Measurements from ENCODE around the gene DPPA4. TPM values are rescaled to one million over a fixed set of nuclear protein-coding genes. Genes with fewer than 3 reads are reported as not detected.

Gene DPPA4
- total RNA-seq, 1 donor from 2014 or later = 1.5 TPM

DNA sequence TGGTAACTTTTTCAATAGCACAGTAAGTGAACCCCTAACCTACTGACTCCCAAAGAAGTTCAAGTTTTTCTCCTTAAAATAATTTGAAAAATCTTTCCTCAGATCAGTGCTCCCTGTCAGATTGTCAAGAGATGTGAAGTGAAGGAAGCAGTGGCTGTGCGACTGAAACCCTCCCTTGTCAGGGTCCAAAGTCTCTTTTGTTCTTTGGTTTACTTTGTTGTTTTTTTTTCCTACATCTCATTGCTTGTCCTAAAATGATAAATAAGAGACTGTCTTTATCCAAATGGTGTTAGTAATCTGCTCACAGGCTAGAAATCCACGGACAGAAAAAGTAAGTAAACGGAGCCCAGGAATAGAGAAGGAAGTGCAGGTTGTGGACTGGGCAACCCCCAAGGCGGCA, 976 bp upstream of the DPPA4 start:
- no peak for DNase-seq

DNA sequence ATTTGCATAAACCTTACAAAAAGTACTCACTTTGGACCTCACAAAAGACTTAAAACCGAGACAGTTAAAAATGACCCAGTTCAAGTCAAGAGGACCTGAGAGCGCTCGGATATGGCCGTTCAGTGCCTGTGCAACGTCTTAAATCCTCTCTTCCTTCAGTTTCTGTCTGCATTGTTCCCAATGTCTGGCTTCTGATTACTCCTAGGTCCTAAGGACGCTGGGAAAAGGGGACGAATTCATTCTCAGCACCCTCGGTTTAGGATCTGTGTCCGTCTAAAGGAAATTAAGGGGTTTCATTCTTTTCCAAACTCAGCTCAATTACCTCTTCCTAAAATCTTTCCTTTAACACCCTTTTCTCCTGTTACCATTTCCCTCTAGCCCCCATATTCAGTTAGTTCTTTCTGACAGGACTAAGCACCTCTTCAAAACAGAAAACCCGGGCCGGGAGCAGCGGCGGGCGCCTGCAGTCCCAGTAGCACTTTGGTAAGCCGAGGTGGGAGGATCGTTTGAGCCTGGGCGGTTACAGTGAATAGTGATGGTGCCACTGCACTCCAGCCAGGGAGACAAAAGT, 970 bp downstream of the DPPA4 start:
- peak; percentile 7 for DNase-seq

DNA sequence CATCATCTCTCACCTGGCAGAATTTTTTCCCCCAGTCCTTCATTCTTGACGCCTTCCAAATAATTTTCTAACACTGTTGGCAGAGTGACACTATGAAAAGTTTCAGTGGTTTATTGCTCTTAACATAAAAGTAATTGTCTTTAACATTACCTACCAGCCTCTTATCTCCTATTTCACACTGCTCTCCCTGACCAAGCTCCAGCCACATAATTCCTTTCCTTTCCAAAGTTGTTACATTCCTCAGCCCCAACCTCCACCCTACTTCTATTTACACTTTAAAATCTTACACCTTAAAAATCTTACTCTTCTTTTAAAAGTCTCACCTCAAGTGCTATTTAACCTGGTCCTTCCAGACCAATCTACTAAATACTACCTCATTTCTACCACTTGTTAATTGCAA, 2.8 kb downstream of the DPPA4 start:
- no peak for DNase-seq

DNA sequence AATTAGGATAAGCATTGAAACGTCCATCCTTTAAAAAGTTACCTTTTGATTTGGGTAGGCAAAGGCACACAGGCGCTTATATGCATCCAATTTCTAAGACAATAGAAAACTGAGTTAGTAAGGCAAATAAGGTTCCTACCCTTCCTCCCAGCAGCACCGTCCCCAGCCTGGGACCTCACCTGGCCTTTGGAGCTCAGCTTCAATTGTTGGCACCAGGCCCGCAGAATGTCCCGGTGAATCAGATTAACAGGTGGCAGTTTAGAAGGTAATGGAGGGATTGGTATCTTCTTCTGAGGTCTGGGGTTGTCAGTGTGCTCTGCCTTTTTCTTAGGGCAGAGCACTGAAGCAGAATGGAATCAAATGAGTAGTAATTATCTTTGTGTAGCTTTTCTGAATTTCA, 5.7 kb downstream of the DPPA4 start:
- DNase-seq = no peak

DNA sequence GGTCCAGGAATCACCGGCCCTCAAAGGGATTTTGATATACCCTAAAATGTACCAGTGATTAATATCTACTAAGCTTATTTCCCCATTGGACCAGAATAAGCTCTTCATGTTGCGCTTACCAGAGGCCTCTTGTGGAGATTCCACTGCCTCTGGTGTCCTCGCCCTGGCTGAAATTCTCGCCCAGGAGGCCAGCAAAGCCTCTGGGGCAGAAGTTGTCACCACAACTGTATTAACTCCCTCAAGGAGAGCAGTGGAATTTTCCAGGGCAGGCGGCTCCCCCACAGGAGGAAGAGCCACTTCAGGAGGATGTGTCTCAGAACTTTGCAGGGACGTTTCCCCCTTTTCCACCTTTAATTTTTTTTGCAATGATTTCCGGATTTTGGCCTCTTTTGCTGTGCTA, 6.9 kb downstream of the DPPA4 start:
- no peak for DNase-seq

DNA sequence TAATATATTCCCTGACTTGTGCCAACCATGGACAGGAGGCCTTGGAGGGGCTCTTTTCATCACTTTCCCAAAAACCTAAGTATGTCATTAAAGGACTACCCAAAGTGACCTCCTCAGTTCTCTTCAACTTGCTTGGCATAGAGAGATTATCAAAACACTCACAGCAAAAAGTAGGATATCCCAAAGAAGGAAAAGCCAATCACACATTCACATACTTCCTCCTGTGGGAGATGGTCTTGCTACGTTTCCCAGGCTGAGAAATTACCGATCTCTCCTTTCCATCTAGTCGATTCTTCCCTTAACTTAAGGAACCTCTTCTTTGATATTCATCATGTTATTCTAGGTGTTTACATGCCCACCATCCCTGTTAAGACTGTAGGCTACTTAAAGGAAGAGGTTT, 9.1 kb downstream of the DPPA4 start:
- no peak for DNase-seq

DNA sequence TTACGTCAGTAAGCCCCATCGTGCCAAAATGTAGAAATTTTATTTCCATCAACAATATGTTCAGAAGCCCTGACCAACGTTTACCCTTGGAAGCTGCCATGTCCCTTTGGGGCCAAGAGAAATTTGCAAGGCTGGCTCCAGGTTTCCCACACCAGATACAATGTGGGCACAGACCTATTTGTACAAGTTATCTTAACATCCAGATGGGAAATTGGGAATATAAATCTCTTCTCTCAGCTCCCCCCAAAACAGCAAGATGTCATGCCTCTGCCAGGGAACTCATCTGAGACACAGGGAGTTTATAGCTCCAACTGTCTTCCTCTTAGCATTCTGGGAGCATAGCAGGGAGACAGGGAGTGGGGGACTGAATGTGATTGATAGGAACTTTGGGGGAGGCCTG, 11.7 kb downstream of the DPPA4 start:
- no peak for DNase-seq

DNA sequence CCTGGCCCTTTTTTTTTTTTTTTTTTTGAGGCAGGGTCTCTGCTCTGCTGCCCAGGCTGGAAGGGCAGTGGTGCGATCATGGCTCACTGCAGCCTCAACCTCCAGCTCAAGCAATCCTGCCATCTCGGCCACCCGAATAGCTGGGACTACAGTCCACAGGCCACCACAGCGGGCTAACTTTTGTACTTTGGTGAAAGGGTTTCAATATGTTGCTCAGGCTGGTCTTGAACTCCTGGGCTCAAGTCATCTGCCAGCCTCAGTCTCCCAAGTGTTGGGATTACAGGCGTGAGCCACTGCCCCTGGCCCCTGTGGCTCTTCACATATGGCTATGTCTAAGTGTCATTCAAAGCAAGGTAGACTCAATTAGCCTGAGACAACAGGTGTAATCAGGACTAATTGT, 12.2 kb downstream of the DPPA4 start:
- no peak for DNase-seq

DNA sequence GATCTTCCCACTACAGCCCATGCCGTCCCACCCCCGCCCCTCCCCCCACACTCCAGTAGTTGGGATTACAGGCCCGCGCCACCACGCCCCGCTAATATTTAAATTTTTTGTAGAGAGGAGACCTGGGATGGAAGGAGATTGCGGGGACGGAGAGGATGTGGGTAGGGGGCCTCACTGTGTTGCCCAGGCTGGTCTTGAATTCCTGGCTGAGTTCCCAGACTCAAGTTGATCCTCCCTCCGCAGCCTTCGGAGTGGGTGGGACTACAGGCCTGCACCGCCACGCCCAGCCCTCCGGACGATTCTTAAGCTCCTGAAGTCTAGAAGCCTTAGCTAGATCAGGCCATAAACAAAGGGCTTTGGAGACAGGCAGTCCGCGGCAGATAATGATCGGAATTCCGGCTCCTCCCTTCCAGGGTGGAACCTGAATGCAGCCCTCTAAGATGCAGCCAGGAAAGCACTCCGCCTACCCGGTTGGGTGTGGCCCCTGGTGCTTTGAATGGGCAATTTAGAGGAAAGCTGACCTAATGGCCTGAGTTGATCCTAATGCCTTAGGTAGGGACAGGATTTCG, 21.1 kb downstream of the DPPA4 start, which contains the start of gene DPPA2:
Gene DPPA2 (minus strand): TSS at position 356 of the 569 bp plus-strand sequence. CDS start 1,975 bp downstream, outside the sequence.
- no peak for DNase-seq

DNA sequence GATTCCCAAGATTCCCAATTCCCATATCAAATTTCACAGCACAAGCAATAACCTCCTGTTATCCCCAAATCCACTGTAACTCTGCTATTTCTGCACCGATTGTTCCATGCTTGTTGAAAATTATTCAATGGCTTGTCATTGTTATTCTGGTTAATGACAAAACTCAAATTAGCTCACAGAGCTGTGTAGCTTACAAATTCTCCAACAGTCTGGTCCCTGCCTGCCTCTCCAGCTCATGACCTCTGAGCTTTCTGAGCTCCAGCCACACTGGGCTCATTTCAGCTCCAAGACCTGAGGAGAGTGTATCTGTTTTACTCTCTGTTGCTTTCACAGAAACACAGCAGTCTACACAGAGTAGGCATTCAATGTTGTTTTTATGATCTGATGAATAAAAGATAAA, 24.3 kb downstream of the DPPA4 start:
- no peak for DNase-seq

DNA sequence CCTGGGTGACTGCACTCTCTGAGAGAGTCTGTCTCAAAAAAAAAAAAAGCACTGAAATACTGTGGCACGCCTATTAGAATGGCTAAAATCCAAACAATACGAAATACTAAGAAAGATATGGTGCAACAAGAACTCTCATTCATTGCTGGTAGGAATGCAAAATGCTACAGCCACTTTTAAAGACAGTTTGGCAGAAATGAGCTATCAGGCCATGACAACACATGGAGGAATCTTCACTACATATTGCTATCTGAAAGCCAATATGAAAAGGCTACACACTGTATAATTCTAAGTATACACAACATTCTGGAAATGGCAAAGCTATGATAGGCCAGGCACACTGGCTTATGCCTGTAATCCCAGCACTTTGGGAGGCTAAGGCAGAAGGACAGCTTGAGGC, 39.9 kb downstream of the DPPA4 start:
- no peak for DNase-seq

DNA sequence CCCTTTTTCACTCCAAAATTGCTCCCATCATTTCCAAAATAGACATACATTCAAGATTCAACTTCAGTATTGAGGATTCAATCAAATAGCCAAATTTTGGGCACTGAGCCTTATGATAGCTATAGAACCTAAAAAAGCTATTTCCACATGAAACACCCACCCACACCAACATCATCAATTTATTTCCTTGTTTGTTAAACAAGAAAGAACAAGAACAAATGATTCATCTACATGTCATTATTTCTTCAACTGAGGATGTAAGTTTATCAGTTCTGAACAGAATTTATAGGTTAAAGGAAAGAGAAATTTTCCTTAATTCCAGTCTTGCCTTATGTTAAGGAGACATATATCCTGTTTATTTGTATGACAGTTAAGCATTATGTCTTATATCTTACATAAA, 53.3 kb downstream of the DPPA4 start:
- DNase-seq = no peak

DNA sequence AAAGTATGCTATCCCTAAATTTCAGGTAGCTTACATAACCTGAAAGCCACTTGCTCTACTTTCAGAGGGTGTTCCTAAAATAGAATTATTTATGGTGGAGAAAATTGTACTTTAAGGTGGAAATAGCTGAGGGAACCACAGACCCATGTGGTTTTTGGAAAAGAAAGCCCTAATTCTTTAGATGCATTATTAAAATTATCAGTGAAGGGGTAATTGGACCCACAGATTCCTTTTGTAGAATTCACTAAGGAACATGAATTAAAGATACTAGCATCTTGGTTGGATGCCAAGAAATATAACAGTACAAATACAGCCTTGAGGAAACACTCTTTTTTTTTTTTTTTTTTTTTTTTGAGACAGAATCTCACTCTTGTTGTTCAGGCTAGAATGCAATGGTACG, 58.8 kb downstream of the DPPA4 start:
- no peak for DNase-seq

DNA sequence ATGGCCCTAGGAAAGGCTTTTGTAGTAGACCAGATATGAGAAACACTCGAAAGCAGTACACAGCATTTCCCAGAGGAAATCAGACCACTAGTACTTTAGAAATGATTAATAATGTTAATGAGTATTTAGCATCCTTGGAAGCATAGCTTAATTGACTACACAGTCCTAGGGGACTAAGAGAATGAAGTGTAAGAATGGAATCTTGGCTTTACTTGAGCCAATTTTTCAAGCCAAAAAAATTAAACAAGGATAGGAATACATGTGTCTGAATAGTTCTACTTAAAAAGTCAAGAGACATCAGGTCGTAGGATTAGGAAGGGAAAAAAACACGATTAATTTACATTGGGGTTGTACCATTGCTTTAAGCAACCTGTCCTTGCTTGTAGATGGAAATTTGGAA, 59.2 kb downstream of the DPPA4 start:
- DNase-seq = no peak

Small RNAs within 50 kb of the gene (small RNA-seq; reads per million reads assigned to genes)
- gene AC124945.1 (ENCODE audit: low replicate concordance) (not detected), gene RF00017 (ENCODE audit: low replicate concordance) (not detected)

Other genes starting within 250 kb of the DPPA4 start
- gene MORC1, start 219.4 kb downstream of the DPPA4 start, total RNA-seq = not detected
- gene C3orf85, start 200.8 kb downstream of the DPPA4 start, total RNA-seq = not detected
- not detected for gene DPPA2, start 21.0 kb downstream of the DPPA4 start, total RNA-seq

Data from skin of body (tissue), 3 donors.